Nucleus accumbens (tissue), 56 donors: ENCODE results near the gene COL5A1.

Source experiments
- DNase-seq, 56 donors: peaks; one replicate each; lab custom pipeline; 2025; lab: John Stamatoyannopoulos, UW

COL5A1 gene

DNA sequence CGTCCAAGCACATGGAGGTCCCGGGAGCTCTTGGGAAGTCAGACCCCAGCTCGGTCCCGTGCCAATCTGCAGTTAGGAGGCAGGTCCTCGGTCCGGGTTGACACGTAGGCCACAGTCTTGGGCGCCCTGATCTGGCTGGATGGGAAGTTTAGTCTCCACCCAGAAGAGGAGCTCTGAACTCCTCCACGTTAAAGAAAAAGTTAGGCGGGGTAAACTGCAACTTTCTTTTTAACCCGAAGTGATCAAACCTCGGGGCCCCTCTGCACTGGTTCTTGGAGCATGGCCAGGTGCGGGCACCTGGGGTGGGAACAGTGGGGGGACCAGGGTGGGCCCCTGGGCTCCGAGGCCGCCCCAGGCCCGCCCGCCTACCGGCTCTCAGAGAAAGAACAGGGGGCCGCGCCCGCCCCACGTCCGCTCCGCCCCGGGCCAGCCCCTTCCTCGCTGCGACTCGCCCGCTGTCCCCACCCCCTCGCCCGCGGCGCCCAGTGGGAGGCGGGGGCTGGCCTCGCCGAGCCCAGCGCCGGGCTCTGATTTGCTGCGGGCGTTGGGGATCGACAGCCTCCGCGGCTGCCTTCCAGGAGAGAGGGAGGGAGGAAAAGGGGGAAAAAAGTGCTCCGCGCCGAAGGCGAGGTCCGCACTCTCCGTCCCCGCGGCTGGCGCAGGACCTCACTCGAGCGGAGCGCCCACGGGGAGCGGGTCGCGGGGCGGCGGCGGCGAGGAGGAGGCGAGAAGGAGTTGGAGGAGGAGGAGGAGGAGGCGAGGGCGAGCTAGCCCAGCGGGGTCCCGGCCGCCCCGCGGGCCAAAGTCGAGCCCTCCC, at the start of gene COL5A1:
Gene COL5A1, plus strand, starts transcription at position 631 of the 817 bp plus-strand sequence. CDS start 385 bp downstream, outside the sequence.
- DNase-seq, result peak in 47 of 56 donors; percentile 6 to 84 (median 45)

DNA sequence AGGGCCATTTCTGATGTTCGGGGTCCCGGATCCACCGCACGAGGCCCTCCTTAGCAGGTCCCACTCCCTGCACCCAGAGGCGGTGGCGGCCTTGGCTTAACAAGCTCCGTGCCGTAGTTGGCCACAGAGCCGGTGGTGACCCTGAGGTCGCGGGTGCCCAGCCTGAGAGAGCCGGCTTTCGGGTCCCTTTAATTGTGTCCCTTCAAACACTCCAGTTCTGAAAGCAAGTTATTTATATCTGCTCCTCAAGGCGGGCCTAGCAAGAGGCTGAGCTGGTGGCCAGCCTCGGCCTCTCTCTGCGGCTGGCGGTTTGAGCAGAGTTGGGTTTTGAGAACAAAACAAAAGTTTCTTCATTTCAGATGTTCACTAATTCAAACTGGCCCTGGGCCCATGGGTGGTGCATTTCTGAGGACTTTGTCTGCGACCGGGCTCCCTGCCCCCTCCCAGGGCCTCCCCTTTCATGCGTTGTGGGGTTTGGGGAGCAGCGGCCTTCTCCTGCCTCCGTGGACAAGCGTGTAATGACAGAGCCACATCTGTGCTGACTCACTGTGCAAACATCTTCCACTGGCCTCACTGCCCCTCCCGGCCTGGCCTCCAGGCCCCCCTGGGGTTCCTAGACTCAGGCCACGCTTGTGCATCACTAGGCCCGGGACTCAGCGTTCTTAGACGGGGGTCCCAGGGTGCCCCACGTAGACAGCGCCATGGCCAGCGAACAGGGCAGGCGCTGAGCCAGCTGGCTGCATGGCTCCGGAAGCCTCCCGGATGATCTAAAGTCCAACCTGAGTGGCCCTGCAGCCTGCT, 49.4 kb upstream of the COL5A1 start:
- DNase-seq, result no peak

DNA sequence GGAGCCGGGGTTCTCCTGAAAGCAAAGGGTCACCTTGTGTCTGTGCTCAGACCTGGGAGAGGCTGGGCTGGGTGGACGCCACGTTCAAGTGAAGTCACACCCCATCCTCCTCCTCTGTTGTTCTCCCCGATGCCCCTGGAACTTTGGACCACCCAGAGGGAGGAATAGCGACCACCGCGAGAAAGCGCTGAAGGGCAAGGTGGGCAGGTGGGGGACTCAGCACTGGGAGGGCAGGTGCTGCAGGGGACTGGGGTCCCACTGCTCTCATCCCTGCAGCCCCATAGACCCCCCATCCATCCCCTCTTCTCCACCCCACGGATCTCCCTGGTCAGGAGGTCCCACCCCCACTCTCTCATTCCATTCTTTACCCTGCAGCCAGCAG, 48.8 kb upstream of the COL5A1 start:
- no peak for DNase-seq

DNA sequence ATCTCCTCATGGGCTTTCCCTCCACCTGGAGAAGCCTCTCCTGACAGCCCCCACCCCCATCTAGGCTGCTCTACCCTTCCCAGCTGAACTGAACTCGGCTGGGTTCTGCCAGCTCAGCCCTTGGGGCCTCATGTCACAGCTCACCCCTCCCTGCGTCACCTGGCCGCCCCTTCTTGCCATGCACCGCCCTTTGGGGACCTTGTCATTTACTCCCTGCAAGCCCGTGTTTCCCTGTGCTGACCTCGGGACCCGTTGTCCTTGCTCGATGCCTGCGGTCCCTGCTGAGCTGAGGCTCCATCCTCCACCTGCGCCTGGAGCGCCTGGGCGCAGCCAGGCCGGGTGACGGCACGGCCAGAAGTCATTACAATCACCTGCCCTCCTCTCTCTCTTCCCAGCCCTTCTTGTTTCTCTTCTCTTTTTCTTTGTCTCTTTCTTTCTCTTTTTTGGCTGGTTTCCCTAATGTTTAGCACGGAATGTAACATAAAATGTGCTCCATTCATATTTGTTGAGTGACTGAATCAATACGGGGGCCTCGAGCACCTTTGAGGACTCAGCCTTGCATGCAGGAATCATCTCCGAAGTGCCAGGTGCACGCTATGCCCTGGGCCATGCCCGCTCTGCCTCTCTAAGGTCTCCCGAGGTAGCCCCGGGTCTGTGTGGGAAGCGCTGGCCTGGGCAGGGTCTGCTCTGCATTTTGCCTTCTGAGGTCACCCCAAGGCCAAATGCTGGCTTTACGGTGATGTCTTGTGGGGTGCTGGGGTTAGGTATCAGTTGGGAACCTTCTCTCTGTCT, 48.1 kb upstream of the COL5A1 start:
- no peak for DNase-seq

DNA sequence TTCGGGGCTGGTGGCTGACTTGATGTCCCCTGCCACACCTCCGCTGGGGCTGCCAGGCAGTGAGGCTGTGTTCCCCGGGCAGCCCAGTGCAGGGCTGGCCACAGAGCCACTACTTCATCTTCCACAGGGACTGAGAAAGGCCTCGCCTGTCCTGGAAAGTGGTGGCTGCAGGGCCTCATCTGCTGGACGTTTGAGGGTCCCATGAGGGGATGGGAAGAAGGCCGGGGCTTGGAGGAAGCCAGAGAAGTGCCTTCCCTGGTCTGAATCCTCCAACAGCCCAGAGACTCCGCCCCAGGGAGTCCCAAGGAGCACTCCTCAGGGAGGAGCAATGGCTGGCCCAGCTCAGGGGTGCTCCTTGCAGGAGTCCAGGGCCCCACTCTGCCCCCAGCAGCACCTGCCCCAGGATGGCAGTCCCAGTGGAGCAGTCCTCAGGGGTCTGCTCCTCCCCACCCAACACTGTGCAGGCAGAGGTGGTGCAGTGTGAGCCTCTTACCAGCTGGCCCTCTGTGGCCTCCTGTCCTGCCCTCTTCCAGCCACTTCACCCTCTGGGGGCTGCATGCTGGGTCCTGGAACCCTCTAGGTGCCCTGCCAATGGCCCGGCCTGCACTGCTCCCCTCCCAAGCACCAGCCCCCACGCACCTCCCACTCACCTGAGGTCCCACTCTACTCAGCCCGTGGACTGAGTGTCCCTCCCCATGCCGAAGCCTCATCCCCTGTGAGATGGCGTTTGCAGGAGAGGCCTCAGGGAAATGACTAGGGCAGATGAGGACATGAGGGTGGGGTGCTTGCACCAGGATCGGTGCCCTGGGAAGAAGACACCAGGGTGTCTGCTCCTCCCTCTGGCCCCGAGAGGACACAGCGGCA, 47.3 kb upstream of the COL5A1 start:
- no peak for DNase-seq

DNA sequence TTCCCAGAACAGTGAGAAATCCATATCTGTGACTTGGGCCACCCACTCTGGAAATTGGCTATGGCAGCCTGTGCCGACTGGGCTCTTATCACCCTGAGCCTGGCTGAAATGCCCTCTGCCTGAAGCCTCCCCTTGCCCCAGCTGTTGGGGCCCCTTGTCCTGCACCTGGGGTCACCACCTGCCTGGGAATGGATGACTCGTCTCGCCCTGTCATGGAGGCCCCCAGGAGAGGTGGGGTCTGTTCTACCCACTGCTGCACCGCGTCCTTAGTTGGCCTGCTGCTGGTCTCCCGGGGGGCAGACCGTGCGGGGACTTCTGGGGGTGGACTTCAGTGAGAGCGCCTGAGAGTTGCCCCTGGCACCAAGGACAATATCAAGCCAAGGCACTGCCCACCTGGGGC, 46.6 kb upstream of the COL5A1 start:
- DNase-seq, result no peak

DNA sequence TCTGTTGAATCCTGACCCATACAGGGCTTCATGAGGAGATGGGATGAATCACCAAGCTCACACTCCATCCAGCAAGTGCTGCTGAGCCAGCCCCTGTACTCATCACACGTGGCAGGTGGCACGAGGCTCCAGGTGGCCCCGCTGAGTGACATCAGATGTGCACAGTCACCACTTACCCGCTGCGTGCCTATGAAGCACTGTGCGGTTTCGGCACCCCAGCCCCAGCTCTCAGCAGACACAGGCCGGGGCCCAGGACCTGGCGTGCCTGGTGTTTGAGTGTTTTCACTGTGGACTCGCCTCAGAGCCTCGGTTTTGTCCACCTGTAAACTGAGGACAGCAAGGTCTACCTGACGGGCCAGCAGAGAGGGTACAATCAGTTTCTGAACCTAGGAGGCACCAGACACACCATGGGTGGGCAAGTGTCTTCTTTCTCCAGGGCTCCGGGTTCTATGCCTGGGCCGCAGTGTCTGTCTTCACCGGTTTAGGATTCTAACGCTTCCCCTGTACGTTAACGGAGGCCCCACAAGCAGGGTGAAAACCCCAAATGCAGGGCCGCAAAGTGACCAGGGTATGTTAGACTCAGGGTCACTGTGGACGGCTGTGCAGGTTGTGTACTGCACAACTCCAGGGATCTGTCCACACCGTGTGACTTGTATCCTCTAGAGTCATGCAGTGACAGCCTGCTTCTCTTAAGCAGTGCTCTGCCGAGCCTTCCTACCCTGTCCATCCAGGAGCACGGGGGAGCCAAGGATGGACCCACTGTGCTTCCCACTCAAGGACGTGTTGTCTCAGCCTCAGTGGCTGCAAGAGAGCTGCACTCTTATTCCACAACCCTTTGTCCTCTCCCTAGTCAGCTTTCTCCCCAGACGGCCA, 44.3 kb upstream of the COL5A1 start:
- DNase-seq, result no peak

DNA sequence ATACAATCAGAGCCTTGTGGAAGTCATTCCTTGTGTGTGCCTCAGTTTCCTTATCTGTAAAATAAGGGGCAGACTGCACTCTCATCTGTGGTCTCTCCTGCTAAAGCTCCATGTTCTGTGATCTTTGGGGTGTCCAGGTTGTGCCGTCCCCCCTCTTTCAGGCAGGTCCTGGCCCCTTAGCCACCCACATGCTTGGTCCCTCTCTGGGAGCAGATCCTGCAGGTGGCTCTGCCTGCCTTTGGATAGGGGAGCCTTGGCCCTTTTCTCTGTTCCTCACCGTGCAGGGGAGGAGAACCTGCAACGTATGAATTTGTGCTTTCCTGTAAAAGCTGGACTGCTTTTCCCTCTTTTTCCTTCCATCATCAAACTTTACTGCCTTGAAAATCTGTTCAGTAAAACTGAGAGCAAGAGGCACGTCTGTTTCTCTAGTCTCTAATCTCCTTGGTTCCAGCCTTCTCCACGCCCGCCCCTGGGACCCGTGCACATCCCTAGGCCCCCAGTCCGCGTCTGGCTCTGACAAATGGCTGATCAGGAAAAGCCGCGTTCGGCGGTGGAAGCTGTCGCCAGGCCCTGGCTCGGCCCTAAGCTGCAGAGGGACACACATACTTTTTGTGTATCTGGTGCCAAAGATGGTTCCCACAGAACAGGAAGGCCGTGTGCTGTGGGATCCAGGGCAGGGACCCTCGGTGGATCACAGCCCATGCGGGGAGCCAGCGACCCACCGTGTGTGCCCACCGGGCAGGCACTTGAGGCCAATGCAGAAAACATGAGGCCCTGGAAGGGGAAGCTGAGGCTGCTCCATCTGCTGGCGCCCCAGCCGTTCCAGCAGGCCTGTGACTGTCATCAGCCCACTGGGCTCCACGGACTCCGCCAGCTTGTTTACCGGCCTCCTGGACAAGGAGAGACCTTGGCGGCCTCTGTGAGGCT, 43.4 kb upstream of the COL5A1 start:
- DNase-seq, result no peak

DNA sequence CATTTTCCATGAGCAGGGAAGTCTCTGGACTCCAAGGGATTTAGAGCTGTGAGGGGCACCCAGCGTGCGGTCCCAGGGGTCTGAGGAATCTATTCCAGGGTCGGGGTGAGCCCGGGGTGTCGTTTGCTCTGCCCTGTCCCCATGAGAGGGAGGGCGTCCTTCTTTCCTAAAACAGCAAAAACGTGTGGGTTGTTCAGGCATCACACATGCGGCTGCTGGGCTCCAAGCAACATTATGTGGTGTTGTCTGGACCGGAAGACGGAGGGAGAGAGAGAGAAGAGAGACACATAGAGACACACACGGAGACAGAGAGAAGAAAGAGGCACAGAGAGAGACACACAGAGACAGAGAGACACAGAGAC, 42.7 kb upstream of the COL5A1 start:
- DNase-seq, result no peak

DNA sequence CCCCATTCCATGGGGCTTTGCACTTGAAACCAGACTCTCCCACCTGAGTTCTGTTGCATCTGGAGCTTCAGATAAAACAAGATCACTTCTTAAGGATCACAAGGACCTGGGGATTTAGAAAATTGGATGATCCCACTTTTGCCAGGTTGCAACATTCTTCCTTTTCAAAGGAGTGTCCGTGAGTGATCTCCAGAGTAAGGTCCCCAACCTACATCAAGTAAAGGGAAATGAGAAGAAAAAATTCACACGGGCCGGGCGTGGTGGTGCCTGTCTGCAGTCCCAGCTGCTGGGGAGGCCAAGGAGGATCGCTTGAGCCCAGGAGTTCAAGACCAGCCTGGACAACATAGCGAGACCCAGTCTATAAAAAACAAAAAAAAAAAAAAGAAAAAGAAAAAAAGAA, 41.2 kb upstream of the COL5A1 start:
- no peak for DNase-seq

DNA sequence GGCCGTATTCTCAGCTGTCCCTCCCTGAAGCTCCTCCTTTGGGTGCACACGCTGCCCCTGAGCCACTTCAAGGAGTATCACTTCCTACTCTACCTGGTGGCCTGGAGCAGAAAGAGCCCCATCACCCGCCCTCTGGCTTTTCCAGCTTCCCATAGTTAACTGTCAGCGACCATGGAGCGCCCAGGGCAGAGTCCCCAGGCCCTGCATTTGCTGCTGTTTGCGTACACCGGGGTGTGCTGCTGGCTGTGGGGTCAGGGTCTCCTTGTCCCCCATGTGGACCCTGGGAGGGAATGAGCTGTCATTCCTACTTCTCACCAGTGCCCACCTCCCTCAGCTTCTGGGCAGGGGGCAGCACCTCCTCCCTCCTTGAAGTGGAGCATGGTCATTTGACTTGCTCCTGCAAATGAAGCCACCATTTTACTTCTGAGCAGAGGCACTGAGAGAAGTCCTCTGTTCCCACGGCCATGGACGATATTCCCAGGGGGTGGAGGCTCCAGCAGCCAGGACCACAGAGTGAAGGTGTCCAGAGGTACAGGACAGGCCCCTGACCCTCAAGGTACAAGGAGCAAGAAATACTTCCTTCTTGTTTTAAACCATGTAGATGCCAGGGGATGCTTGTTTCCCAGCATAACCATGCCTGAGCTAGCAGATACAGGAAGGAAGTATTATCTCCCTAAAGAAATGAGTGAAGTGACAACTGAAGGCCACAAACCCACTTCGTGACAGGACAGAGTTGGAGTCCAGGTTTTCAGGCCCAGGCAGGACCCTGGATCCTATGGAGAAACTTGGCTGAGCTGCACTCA, 40.6 kb upstream of the COL5A1 start:
- DNase-seq, result no peak

DNA sequence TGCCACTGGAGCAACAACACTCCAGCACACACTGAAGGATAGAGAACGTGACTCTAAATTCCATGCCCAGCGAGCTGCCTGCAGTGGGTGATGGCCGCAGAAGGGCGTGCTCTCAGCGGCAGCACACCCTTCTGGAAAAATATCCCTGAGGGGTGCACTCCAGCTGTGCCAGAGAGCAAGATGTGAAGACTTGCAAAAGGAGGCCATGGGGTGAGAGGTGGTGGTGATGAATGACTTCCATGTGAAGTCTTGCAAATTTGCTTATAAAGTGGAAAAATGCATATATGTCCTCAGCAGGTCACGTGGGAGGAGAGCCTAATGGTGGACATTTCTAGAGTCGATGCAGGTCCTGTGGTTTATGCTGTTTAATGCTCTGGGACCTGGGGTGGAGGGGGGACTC, 39.8 kb upstream of the COL5A1 start:
- DNase-seq, result no peak

DNA sequence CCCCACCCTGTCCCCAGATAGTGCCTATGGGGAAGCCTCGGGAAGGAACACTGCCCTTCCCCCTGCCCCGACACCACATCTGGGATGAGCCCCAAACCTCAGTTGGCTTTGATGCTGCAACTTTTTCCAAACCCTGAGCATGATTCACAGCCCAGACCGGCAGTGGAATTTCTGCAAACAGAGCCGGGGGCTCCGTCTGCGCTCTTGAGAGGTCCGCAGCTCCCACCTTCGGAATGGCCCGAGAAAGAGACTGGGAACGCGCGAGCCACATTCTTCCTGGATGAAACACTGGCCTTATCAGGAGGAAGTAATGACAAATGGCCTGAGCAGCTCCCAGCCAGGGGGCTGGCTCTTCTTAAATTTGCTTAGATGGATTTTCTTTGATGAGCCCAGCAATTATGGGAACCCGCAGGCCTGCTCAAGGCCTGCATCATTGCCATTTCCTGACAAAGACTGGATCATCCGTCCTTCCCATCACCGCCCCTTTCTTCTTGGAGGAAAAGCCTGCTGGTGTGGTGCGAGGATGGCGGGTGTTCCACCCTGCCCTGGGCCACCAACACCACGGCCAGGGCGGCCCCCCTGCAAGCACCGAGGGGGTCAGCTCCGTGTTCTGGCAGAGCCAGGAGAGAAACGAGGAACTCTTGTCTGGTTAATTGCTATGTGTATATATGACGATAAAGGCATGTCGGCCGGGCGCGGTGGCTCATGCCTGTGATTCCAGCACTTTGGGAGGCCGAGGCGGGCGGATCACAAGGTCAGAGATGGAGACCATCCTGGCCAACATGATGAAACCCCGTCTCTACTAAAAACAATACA, 38.8 kb upstream of the COL5A1 start:
- no peak for DNase-seq

DNA sequence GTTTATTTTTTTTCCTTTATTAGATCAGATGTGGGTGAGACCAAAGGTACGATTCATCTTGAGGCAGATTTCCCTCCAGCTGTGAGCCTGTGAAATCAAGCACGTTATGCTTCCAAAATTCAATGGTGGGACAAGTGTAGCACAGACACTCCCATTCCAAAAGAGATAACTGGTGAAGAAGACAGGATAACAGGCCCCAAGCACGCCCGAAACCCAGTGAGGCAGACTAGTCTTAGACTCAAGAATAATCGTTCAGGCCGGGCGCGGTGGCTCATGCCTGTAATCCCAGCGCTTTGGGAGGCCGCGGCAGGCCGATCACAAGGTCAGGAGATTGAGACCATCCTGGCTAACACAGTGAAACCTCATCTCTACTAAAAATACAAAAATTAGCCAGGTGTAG, 36.8 kb upstream of the COL5A1 start:
- DNase-seq, result no peak

DNA sequence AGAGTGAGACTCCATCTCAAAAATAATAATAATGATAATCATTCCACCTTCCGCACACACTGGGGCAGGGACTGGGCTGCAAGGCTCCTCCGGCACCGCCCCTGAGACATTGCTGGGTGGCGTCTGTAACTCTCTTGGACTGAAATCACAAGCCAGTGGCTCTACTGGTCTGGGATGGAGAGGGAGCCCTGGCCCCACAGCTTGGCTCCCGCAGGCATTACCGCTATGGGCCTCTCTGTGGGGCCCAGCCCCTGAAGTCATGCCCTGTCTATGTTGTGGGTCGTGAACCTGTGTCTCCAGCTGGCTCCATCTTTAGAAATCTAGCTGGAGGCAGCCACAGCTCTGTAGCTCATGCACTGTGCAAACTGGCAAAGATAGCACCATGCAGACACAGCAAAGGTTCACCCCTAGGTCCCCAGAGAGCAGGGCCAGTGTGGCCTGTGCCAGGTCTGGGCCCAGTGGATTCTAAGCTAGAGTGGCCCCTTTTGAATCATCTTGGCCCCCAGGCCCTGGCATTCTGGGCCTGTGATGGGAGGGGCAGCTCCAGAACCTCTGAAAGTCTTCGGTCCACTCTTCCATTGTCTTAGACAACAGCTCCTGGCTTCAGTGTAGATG, 36.1 kb upstream of the COL5A1 start:
- no peak for DNase-seq

DNA sequence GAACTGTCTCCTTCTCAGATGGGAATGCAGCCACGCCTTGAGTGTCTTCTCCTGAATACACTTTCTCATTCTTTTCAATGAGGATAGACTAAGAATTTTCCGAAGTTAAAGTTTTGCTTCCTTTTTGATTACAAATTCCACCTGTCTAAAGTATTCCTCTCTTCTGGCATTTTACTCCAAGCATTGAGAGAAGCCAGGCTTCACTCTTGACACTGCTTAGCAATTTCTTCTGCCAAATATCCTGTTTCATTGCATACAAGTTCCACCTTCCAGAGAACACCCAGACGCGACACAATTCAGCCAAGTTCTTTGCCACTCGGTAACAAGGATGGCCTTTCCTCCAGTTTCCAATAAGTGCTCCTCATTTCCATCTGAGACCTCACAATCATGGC, 35.6 kb upstream of the COL5A1 start:
- no peak for DNase-seq
